HG03460 (cell line): Measurements from ENCODE around the gene CTTNBP2.

Experiments used
- ATAC-seq: cut with Tn5 transposase; IDR thresholded peaks from one replicate; pipeline ENCODE4 v1.9.1; 2021; ENCODE audit not compliant: unreplicated experiment

CTTNBP2 gene

GRCh38 chr7:117872561-117873309 is 506 bp downstream of the CTTNBP2 start:
- no peak for ATAC-seq

- ATAC-seq = no peak
Measured at GRCh38 chr7:117871778-117872538, 1.3 kb downstream of the CTTNBP2 start.

- ATAC-seq = no peak
Measured at GRCh38 chr7:117871401-117871777, 1.9 kb downstream of the CTTNBP2 start.

GRCh38 chr7:117870448-117871130 is 2.7 kb downstream of the CTTNBP2 start:
- ATAC-seq = no peak

GRCh38 chr7:117869374-117869773 is 3.9 kb downstream of the CTTNBP2 start:
- no peak for ATAC-seq

GRCh38 chr7:117863618-117864017 is 9.6 kb downstream of the CTTNBP2 start:
- no peak for ATAC-seq

- no peak for ATAC-seq
Measured at GRCh38 chr7:117862378-117862777, 10.9 kb downstream of the CTTNBP2 start.

- no peak for ATAC-seq
Measured at GRCh38 chr7:117859246-117859812, 13.9 kb downstream of the CTTNBP2 start.

- no peak for ATAC-seq
Measured at GRCh38 chr7:117858712-117859111, 14.5 kb downstream of the CTTNBP2 start.

- ATAC-seq = no peak
Measured at GRCh38 chr7:117857718-117858117, 15.5 kb downstream of the CTTNBP2 start.

GRCh38 chr7:117856196-117856595 is 17.0 kb downstream of the CTTNBP2 start:
- no peak for ATAC-seq

- no peak for ATAC-seq
Measured at GRCh38 chr7:117854186-117854585, 19.1 kb downstream of the CTTNBP2 start.

- ATAC-seq = no peak
Measured at GRCh38 chr7:117848941-117849340, 24.3 kb downstream of the CTTNBP2 start.

GRCh38 chr7:117844678-117845077 is 28.6 kb downstream of the CTTNBP2 start:
- ATAC-seq = no peak

- ATAC-seq = no peak
Measured at GRCh38 chr7:117841611-117842010, 31.6 kb downstream of the CTTNBP2 start.

- no peak for ATAC-seq
Measured at GRCh38 chr7:117841011-117841410, 32.2 kb downstream of the CTTNBP2 start.

GRCh38 chr7:117839507-117839906 is 33.7 kb downstream of the CTTNBP2 start:
- ATAC-seq = peak; percentile 65

GRCh38 chr7:117837841-117838240 is 35.4 kb downstream of the CTTNBP2 start:
- ATAC-seq = peak; percentile 96

GRCh38 chr7:117835016-117835664 is 38.1 kb downstream of the CTTNBP2 start:
- ATAC-seq = no peak

GRCh38 chr7:117830422-117830954 is 42.8 kb downstream of the CTTNBP2 start:
- ATAC-seq = no peak
